ENCODE data around the gene RPL37.
"Not testable (repeated sequence)": the region's sequence is repeated elsewhere in the genome, so short reads cannot be mapped to it uniquely, and the experiment has no call there.

The RPL37 gene

GRCh38 chr5:40834849-40835787 lies at the start of gene RPL37:
Gene RPL37, minus strand, starts transcription at chr5:40835222. Its CDS starts 37 bp downstream, at chr5:40835185.
- peak; percentile 94 for DNase-seq

GRCh38 chr5:40883051-40883450 lies 48.0 kb upstream of the RPL37 start:
- DNase-seq: not testable (repeated sequence)

- DNase-seq: no peak
Measured at GRCh38 chr5:40882291-40882690, 47.3 kb upstream of the RPL37 start.

- DNase-seq: peak; percentile 27
Measured at GRCh38 chr5:40879163-40879942, 44.3 kb upstream of the RPL37 start.

GRCh38 chr5:40877371-40877988 lies 42.5 kb upstream of the RPL37 start:
- DNase-seq: peak; percentile 11

GRCh38 chr5:40875958-40876357 lies 40.9 kb upstream of the RPL37 start:
- DNase-seq: no peak

- no peak for DNase-seq
Measured at GRCh38 chr5:40873286-40873880, 38.4 kb upstream of the RPL37 start.

- not testable (repeated sequence) for DNase-seq
Measured at GRCh38 chr5:40872253-40872652, 37.2 kb upstream of the RPL37 start.

GRCh38 chr5:40871177-40871576 lies 36.2 kb upstream of the RPL37 start:
- DNase-seq: no peak

GRCh38 chr5:40869384-40869783 lies 34.4 kb upstream of the RPL37 start:
- DNase-seq: no peak

GRCh38 chr5:40866844-40867243 lies 31.8 kb upstream of the RPL37 start:
- DNase-seq: no peak

GRCh38 chr5:40865004-40865403 lies 30.0 kb upstream of the RPL37 start:
- DNase-seq: not testable (repeated sequence)

GRCh38 chr5:40860711-40861110 lies 25.7 kb upstream of the RPL37 start:
- no peak for DNase-seq

- DNase-seq: no peak
Measured at GRCh38 chr5:40853632-40854192, 18.7 kb upstream of the RPL37 start.

GRCh38 chr5:40847525-40847924 lies 12.5 kb upstream of the RPL37 start:
- no peak for DNase-seq

GRCh38 chr5:40846371-40846770 lies 11.3 kb upstream of the RPL37 start:
- no peak for DNase-seq

- no peak for DNase-seq
Measured at GRCh38 chr5:40844565-40844964, 9.5 kb upstream of the RPL37 start.

GRCh38 chr5:40842351-40842750 lies 7.3 kb upstream of the RPL37 start:
- DNase-seq: no peak

- peak; percentile 15 for DNase-seq
Measured at GRCh38 chr5:40841068-40841805, 6.2 kb upstream of the RPL37 start, which contains the start of gene CARD6. Gene CARD6, plus strand, starts transcription at chr5:40841367. Its CDS starts 16 bp downstream, at chr5:40841383.

- peak; percentile 47 for DNase-seq
Measured at GRCh38 chr5:40838086-40838485, 3.1 kb upstream of the RPL37 start.

GRCh38 chr5:40834391-40834848 lies 602 bp downstream of the RPL37 start:
- peak; percentile 56 for DNase-seq

All from CD4-positive, alpha-beta T cell treated with Interleukin-4 for 4 hours (primary cell).